WI38 (cell line): ENCODE results near the gene ZNF618.

ENCODE experiments used
- H3K4me3 ChIP-seq: 2 replicates; pipeline ENCODE4 v1.5.1; 2011; ENCODE audit warnings: low read depth, mild to moderate bottlenecking, control low read depth, low read length
- CTCF ChIP-seq: IDR thresholded peaks from 2 replicates; pipeline ENCODE4 v1.5.1; 2012; ENCODE audit warnings: low read depth, mild to moderate bottlenecking, control low read depth, low read length

ZNF618 gene

GRCh38 chr9:114100536-114100935 lies 224.4 kb downstream of the ZNF618 start:
- TF ChIP-seq CTCF, result no peak
- H3K4me3 ChIP-seq, result no peak overlapping the region

- H3K4me3 ChIP-seq, result no peak overlapping the region
- TF ChIP-seq CTCF, result no peak
Observed at GRCh38 chr9:114102484-114102883, 226.4 kb downstream of the ZNF618 start.

GRCh38 chr9:114105236-114105635 lies 229.1 kb downstream of the ZNF618 start:
- no peak for TF ChIP-seq CTCF
- no peak overlapping the region for H3K4me3 ChIP-seq
